B cell (primary cell): ENCODE measurements around the gene CALM3. TPM values are rescaled to one million over a fixed set of nuclear protein-coding genes. Genes with fewer than 3 reads are reported as not detected.

Experiments used
- ATAC-seq: fragments of 200-7000 bp; cut with Tn5 transposase; one replicate; pipeline ENCODE4 v1.10.0; 2021; ENCODE audit warnings: low read depth, mild to moderate bottlenecking, moderate number of reproducible peaks, moderate library complexity
- CTCF ChIA-PET: fragments of 350-600 bp; sonication (Branson Sonifier 250); formaldehyde crosslinking; loops from one replicate; lab custom pipeline; 2021; ENCODE audit warnings: antibody characterized with exemption, inconsistent platforms; lab: Charles Lee
- POLR2A ChIA-PET: fragments of 350-600 bp; sonication (Branson Sonifier 250); formaldehyde crosslinking; loops from one replicate; lab custom pipeline; 2021; ENCODE audit warnings: antibody characterized with exemption; lab: Charles Lee
- DNase-seq: peaks from one replicate; pipeline ENCODE4 v3.0.0; 2013
- H2AFZ ChIP-seq: 2 replicates; pipeline ENCODE4 v1.6.1; 2012; ENCODE audit warnings: mild to moderate bottlenecking, low read depth, low read length; ENCODE audit not compliant: insufficient read depth, poor library complexity, severe bottlenecking
- H3K27ac ChIP-seq, 2 donors: 1 replicate in 1 of 2; 2 replicates in 1 of 2; pipeline ENCODE4 v1.5.1; 2012 to 2013; ENCODE audit warnings: low read length in 2 of 2, mild to moderate bottlenecking in 2 of 2, moderate library complexity in 1 of 2
- H3K27me3 ChIP-seq, 4 experiments: fragments of 200-600 bp in 1 of 4; sonication (generic) in 1 of 4; replicated peaks in 1 of 4; 1 replicate in 2 of 4; 2 replicates in 2 of 4; pipeline versions ENCODE4 v1.6.1 to v1.7.0; 2013 to 2016; ENCODE audit warnings: low read length in 3 of 4, mild to moderate bottlenecking in 2 of 4, mixed read lengths in 1 of 4, moderate library complexity in 1 of 4; ENCODE audit not compliant: insufficient read depth in 4 of 4, control insufficient read depth in 3 of 4; ENCODE audit errors: control extremely low read depth in 1 of 4
- H3K36me3 ChIP-seq, 2 experiments: replicated peaks in 1 of 2; 1 replicate in 1 of 2; 2 replicates in 1 of 2; pipeline versions ENCODE4 v1.6.1 to v1.7.1; 2013; ENCODE audit warnings: low read length in 1 of 2; ENCODE audit not compliant: insufficient read depth in 2 of 2, control insufficient read depth in 1 of 2; ENCODE audit errors: control extremely low read depth in 1 of 2, extremely low read depth in 1 of 2
- H3K4me1 ChIP-seq, 2 donors: fragments of 200-600 bp in 1 of 2; sonication (generic) in 1 of 2; 1 replicate in 1 of 2; 2 replicates in 1 of 2; pipeline versions ENCODE4 v1.5.1 to v1.6.1; 2013 to 2017; ENCODE audit warnings: low read length in 2 of 2; ENCODE audit not compliant: control insufficient read depth in 2 of 2, insufficient read depth in 2 of 2
- H3K4me2 ChIP-seq: replicated peaks from 2 replicates; pipeline ENCODE3; 2012; ENCODE audit warnings: mild to moderate bottlenecking, low read depth, low read length; ENCODE audit not compliant: poor library complexity, severe bottlenecking
- H3K4me3 ChIP-seq, 5 experiments: fragments of 200-600 bp in 1 of 5; sonication (generic) in 1 of 5; 1 replicate in 3 of 5; 2 replicates in 2 of 5; pipeline versions ENCODE4 v1.5.1 to v1.7.0; 2011 to 2016; ENCODE audit warnings: low read length in 4 of 5, mild to moderate bottlenecking in 4 of 5, low read depth in 2 of 5, control low read depth in 1 of 5, moderate library complexity in 1 of 5; ENCODE audit not compliant: insufficient read depth in 1 of 5; ENCODE audit errors: control extremely low read depth in 1 of 5, extremely low read depth in 1 of 5
- H3K79me2 ChIP-seq: fragments of 200-600 bp; sonication (generic); one replicate; pipeline ENCODE4 v1.6.0; 2016; ENCODE audit warnings: low read length; ENCODE audit not compliant: control insufficient read depth, insufficient read depth
- H3K9ac ChIP-seq: fragments of 200-600 bp; sonication (generic); 2 replicates; pipeline ENCODE4 v1.6.1; 2017; ENCODE audit warnings: mild to moderate bottlenecking, low read length, moderate library complexity
- H3K9me3 ChIP-seq, 3 donors: one replicate each; pipeline versions ENCODE4 v1.6.1 to v1.7.1; 2013; ENCODE audit warnings: low read length in 2 of 3; ENCODE audit not compliant: control insufficient read depth in 2 of 3, insufficient read depth in 1 of 3; ENCODE audit errors: control extremely low read depth in 1 of 3
- H4K20me1 ChIP-seq: 2 replicates; pipeline ENCODE4 v1.6.0; 2012; ENCODE audit warnings: mild to moderate bottlenecking, low read length; ENCODE audit not compliant: insufficient read depth, control insufficient read depth, poor library complexity, severe bottlenecking
- H3K27ac Mint-ChIP-seq: one replicate; pipeline ENCODE4 v1.8.0; 2021; ENCODE audit warnings: mixed read lengths
- H3K27me3 Mint-ChIP-seq: one replicate; pipeline ENCODE4 v1.8.0; 2021; ENCODE audit warnings: mixed read lengths
- H3K4me1 Mint-ChIP-seq: one replicate; pipeline ENCODE4 v1.8.0; 2021; ENCODE audit warnings: mixed read lengths
- H3K4me3 Mint-ChIP-seq: one replicate; pipeline ENCODE4 v1.8.0; 2021; ENCODE audit warnings: mixed read lengths
- H3K9me3 Mint-ChIP-seq: one replicate; pipeline ENCODE4 v1.8.0; 2022; ENCODE audit warnings: mixed read lengths; ENCODE audit not compliant: insufficient read depth
- EZH2 ChIP-seq: IDR thresholded peaks from 2 replicates; pipeline ENCODE4 v1.6.1; 2012; ENCODE audit warnings: borderline replicate concordance, low read depth, mild to moderate bottlenecking, moderate library complexity, low read length; ENCODE audit not compliant: insufficient read depth, poor library complexity, severe bottlenecking
- WGBS: methylation state at CpG from one replicate; pipeline ENCODE4 v1.1.5; 2013; ENCODE audit warnings: missing lambda C conversion rate; ENCODE audit not compliant: insufficient coverage; 5-methylcytosine and 5-hydroxymethylcytosine counted together
- intact Hi-C: fragments of 100-400 bp; cut with micrococcal nuclease; formaldehyde crosslinking; loops from one replicate; pipeline ENCODE4 v1.10.0; 2022
- polyA plus RNA-seq: library from polyadenylated mRNA; depleted of rRNA; stranded (reverse); fragments of >200 nt; gene quantifications from 2 replicates; pipeline ENCODE4 v1.2.3, GENCODE V29; 2012
- total RNA-seq, 2 donors: library from RNA; stranded (reverse); fragments of 120-200 nt in 1 of 2; gene quantifications; 1 replicate in 1 of 2; 2 replicates in 1 of 2; pipeline versions ENCODE4 v1.2.3 to v1.2.4, GENCODE V29; 2013 to 2022
- TF ChIP-seq, protein P1 (sequence below): fragments of 200-600 bp; IDR thresholded peaks from one replicate; pipeline ENCODE4 v1.8.0; 2022; ENCODE audit warnings: antibody characterized with exemption, mild to moderate bottlenecking

Gene CALM3
- total and polyA plus RNA-seq, 2 donors (not counting 1 experiment from before 2014, with no cell fraction given) = 99.0 to 99.3 TPM

DNA sequence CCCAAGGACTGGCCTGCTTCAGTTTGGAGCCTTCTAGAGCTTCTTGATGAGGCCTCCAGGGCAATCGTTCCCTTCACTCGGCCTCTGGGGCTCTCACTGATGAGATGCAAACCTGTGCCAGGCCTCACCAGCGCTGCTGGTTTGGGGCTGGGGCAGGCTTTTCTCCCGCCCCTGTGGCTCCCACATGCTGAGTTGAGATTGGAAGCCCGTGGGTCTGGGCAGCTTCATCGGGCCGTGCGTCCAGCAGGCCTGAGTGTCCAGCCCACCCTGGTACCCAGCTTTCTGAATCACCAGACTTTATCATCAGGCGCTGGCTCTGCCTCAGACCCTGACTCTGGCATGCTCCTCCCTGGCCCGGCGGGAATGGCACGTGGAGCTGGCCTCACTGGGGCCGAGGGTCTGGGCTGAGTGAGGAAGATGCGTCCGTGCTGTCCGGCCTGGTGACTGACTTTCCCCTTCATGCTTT is 4.3 kb downstream of the CALM3 start:
- Mint-ChIP-seq H3K4me1 (peaks cover 26% of the 10 kb centered on the region), H3K27ac (no peak overlapping the region), H3K27me3 (no peaks in the 10 kb centered on the region), H3K4me3 (no peak overlapping the region), H3K9me3 (no peaks in the 10 kb centered on the region)
- no peak for DNase-seq
- POLR2A ChIA-PET = interaction anchor here (0.6 kb wide), 2 partner anchors 53 to 66 kb away, joined by 3 to 6 read pairs; no protein-coding TSS in a partner anchor
- H3K27ac ChIP-seq = no peak overlapping the region
- intact Hi-C loops = no loop called here
- peaks cover 34% of the 10 kb centered on the region for H3K79me2 ChIP-seq
- peaks cover 0 to 51% of the 10 kb centered on the region in 2 experiments for H3K36me3 ChIP-seq
- H3K27me3 ChIP-seq = no peaks in the 10 kb centered on the region
- H3K4me2 ChIP-seq = no peak overlapping the region
- no peak for ATAC-seq
- peaks cover 0 to under 1% (median 0%) of the 10 kb centered on the region in 3 donors for H3K9me3 ChIP-seq
- CTCF ChIA-PET = interaction anchor here (1.0 to 6.6 kb wide), 3 partner anchors 9 to 99 kb away, joined by 3 to 55 read pairs (median 4); partner anchors contain the start of gene DACT3
- no peak for TF ChIP-seq EZH2
- TF ChIP-seq, protein P1, sequence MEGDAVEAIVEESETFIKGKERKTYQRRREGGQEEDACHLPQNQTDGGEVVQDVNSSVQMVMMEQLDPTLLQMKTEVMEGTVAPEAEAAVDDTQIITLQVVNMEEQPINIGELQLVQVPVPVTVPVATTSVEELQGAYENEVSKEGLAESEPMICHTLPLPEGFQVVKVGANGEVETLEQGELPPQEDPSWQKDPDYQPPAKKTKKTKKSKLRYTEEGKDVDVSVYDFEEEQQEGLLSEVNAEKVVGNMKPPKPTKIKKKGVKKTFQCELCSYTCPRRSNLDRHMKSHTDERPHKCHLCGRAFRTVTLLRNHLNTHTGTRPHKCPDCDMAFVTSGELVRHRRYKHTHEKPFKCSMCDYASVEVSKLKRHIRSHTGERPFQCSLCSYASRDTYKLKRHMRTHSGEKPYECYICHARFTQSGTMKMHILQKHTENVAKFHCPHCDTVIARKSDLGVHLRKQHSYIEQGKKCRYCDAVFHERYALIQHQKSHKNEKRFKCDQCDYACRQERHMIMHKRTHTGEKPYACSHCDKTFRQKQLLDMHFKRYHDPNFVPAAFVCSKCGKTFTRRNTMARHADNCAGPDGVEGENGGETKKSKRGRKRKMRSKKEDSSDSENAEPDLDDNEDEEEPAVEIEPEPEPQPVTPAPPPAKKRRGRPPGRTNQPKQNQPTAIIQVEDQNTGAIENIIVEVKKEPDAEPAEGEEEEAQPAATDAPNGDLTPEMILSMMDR = no peak
- 95% methylated on average over 16 of the region's 16 CpGs for WGBS
- no peak overlapping the region for H3K9ac ChIP-seq
- H4K20me1 ChIP-seq = peaks cover 87% of the 10 kb centered on the region
- no peak overlapping the region for H3K4me3 ChIP-seq
- H3K4me1 ChIP-seq = peaks cover 14 to 24% of the 10 kb centered on the region in 2 donors
- no peak overlapping the region for H2AFZ ChIP-seq

DNA sequence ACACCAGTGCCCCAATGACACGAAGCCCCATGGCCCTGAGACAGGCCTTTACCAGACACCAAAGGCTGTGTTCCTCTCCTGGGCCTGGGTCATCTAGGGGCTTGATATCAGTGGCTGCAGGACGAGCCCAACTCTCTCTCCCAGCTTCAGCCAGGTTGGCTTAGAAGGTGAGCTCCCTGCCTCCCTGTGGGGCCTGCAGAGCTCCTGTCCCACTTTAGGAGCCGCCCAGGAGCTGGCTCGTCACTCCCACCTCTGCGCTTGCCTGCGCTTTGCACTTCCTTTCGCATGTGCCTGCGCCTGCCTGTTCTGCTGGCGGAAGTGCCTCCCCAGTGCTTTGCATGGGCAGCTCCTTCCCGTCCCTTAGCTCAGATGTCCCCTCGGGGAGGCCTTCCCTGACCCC is 4.9 kb downstream of the CALM3 start:
- Histone ChIP-seq H4K20me1 (peaks cover 87% of the 10 kb centered on the region), H3K36me3 (peaks cover 0 to 53% of the 10 kb centered on the region in 2 experiments), H2AFZ (no peak overlapping the region), H3K4me2 (no peak overlapping the region), H3K4me1 (peaks cover 20 to 29% of the 10 kb centered on the region in 2 donors), H3K27ac (no peak overlapping the region), H3K4me3 (no peak overlapping the region), H3K9me3 (no peaks in the 10 kb centered on the region), H3K27me3 (no peaks in the 10 kb centered on the region), H3K79me2 (peaks cover 34% of the 10 kb centered on the region), H3K9ac (no peak overlapping the region)
- intact Hi-C loops = no loop called here
- ATAC-seq = no peak
- H3K4me3 Mint-ChIP-seq = no peak overlapping the region
- CTCF ChIA-PET = interaction anchor here (1.0 to 6.6 kb wide), 3 partner anchors 8 to 99 kb away, joined by 3 to 55 read pairs (median 4); partner anchors contain the start of gene DACT3
- no peak for DNase-seq
- H3K27ac Mint-ChIP-seq = no peak overlapping the region
- no peaks in the 10 kb centered on the region for H3K27me3 Mint-ChIP-seq
- WGBS = over 99% methylated on average over 10 of the region's 11 CpGs
- no peaks in the 10 kb centered on the region for H3K9me3 Mint-ChIP-seq
- POLR2A ChIA-PET = no interaction called here
- peaks cover 29% of the 10 kb centered on the region for H3K4me1 Mint-ChIP-seq
- TF ChIP-seq, protein P1 = no peak
- TF ChIP-seq EZH2 = no peak
